Right kidney (tissue), 1 donor: ENCODE data around the gene VRK3.

Experiments used
- DNase-seq: peaks from one replicate; pipeline ENCODE4 v3.0.0-alpha.2; 2016

Gene VRK3

GRCh38 chr19:50036908-50037307, 11.7 kb upstream of the VRK3 start:
- DNase-seq = no peak

DNA sequence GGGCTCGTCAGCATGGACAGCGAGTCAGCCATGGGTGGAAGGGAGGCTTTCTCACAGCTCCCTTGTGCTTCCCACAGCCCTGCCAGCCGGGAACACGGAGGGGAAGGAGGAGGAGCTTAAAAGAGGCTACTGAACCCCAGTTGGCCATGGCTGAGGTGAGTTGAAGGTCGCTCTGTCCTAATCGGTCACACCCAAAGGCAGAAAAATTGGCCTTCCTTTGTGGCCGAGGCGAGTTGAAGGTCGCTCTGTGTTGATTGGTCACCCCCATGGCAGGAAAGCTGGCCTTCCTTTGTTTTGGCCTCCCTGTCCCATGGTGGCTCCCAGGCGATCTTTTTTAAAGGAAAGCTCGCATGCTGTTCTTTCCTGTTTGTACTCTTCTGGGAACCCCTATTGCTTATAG, 5.8 kb upstream of the VRK3 start:
- DNase-seq = no peak

DNA sequence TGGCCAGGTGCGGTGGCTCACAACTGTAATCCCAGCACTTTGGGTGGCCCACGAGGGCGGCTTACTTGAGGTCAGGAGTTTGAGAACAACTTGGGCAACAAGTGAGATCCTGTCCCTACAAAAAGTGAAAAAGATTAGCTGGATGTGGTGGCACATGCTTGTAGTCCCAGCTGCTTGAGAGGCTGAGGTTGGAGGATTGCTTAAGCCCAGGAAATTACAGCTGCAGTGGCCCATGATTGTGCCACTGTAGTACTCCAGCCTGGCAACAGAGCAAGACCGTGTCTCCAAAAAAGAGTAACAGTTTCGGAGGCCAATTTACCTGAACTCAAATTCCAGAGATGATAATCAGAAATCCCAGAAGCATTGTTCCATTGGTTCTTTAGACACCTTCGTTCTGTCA, 5.1 kb upstream of the VRK3 start:
- no peak for DNase-seq

DNA sequence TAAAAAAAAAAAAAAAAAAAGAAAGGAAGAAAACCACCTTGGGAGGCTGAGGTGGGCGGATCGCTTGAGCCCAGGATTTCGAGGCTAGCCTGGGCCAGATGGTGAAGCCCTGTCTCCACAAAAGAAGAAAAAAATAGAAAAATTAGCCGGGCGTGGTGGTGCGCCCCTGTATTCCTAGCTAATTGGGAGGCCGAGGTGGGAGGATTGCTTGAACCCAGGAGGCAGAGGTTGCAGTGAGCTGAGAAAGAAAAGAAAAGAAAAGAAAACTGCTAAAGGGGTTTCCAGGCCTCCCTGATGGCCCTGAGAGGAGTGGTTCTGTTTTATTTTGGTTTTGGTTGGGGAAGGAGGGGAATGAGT, 1.4 kb upstream of the VRK3 start:
- no peak for DNase-seq

DNA sequence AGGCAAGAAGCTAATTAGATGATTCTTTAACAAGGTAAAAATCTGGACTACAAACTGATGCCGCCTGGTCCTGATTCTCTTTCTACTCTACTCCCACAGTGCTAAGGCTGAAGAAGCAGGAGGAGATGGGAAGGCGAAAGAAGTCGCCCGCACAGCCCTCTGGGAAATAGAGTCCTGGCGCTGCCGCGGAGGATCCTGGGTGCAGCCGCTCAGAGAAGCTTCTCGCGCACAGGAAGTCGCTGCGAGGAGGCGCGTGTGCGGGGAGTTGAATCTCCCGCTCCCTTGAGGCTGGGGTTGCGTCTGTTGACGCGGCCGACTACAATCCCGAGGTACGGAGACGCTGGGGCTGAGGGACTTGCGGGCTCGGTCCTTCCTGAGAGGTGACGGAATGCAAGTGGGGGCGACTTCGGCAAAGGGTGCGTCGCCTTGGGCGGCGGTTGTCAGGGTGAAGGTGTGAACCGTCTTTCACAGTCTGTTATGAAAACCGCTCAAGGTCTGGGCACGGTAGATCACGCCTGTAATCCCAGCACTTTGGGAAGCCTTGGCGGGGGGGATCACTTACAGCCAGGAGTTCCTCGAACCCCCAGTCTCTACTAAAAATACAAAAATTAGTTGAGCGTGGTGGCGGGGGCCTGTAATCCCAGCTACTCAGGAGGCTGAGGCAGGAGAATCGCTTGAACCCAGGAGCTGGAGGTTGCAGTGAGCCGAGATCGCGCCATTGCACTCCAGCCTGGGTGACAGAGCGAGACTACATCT, 800 bp upstream of the VRK3 start, which contains the start of gene ZNF473:
ZNF473 (plus strand) TSS at position 212 of the 756 bp plus-strand sequence. CDS start 5,078 bp downstream, outside the sequence.
- peak; percentile 99 for DNase-seq

- no peak for DNase-seq
Observed at GRCh38 chr19:50024719-50025021, 502 bp downstream of the VRK3 start.

- no peak for DNase-seq
Observed at GRCh38 chr19:50022823-50023222, 2.3 kb downstream of the VRK3 start.

GRCh38 chr19:50020481-50020880, 4.7 kb downstream of the VRK3 start:
- no peak for DNase-seq

DNA sequence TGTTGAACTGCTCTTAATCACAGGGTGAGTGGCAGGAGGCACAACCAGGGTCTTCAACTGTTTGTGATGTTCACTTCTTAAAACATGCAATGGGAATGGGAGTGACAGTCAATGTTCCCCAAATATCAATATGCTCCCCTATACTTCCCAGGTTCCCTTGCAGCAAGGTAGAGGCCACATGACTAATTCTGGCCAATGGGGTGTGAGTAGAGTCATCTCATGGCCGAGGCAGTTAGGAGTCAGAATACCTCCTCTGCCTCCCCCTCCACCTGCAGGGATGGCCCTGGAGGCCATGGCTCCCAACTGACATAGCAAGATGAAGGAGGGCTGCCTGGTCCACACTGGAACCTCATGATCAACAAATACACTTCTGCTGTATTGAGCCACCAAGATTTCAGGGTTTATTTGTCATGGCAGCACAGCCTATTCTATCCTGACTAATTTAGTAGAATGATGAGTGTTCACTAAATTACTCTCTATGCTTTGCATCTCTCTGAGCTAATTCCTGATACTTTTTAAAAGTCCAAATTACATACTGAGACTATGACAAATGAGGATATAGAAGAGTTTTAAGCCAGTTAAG, 8.9 kb downstream of the VRK3 start:
- DNase-seq = no peak

DNA sequence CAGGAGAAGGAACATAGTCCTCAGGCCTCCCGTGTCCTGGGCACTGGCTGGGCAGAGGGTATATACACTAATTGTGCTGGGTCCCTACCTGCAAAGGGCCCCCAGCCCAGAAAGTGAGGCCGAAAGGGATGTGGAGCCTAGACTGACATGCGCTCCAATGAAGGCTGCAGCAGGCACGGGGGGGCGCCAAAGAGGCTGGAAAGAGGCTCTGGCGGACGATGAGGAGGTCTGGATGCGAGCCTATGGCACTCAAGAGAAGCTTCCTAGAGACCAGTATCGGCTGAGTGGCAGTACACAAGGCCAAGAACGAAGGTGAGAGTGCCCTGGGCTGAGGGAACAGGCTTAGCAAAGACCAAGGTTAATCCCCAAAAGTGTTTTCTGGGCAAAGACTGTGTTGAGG, 16.6 kb downstream of the VRK3 start:
- DNase-seq = no peak

DNA sequence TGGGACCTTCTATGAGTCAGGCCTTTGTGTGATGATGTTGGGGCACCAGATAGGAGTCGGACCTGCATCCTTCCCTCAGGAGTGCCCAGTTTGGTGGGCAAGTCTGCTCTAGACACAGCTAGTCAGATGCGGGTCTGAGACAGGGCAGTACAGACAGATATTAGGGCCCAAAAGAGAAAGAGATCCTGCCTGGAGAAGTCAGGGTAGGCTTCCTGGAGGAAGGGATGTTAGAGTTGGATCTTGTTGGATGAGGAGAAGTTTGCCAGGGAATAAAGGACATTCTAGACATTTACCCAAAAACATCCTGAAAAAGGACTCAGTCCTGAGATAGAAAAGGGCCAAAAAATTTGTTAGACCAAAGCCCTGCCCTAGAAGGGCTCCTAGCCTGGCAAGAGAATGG, 17.2 kb downstream of the VRK3 start:
- no peak for DNase-seq

GRCh38 chr19:50007170-50007569, 18.0 kb downstream of the VRK3 start:
- no peak for DNase-seq

DNA sequence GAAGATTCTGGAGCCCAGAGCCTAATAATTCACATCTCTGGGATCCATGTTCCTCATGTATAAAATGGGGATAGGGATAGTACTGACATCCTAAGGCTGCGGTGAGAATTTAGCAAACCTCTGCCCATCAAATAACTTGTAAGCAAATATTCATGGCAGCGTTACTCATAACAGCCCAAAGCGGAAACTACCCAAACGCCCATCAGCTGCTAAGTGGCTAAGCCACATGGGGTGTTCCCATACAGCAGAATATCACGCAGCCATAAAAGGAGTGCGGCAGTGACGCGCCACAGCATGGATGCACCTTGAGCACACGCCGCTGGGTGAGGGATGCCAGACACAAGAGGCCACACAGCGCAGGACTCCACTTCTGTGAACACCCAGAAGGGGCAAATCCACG, 19.7 kb downstream of the VRK3 start:
- no peak for DNase-seq

- DNase-seq = no peak
Observed at GRCh38 chr19:50003810-50004419, 21.3 kb downstream of the VRK3 start.

- DNase-seq = no peak
Observed at GRCh38 chr19:50003254-50003788, 21.9 kb downstream of the VRK3 start.

DNA sequence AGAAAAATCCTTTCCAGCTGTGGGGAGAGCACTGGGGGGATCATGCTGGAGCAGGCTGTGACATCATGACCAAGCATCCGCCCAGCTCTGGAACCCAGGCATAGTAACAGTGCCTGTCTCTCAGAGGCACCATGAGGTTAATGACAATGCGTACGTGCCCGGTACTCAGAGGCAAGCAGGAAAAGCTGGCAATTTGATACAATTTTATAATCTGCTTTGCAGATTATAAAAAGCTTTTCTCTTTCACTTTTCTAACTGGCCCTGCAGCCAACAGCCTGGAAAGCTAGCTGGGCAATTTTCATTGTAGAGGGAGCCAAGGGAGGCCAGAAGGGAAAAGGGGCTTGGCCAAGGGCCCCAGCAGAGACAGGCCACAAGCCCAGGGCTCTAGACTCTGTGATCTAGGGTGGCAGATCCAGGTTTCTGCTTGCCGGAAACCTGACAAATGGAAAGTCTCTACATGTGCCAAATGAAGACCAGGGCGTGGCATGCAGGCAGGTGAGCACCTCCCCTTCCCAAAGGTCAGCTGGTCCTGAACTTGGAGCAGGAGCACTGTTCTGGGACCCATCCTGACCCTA, 22.7 kb downstream of the VRK3 start:
- no peak for DNase-seq

DNA sequence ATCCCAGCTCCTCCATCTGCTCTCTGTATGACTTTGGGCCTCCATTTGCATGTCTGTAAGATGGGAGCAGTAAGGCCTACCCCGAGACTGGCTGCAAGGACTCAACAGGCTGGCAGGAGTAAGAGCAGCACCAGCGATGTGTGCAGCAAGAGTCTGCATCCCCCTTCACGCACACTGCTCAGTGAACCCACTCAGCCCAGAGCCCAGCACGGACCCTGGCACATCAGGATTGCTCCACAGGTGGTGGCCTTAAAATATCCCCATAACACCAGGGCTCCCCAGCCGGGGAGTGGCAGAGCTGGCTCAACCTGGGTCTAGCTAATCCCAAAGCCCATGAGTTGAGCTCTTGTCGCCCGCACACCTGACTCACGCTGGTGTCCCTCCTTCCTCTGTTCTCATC, 23.4 kb downstream of the VRK3 start:
- DNase-seq = no peak

- no peak for DNase-seq
Observed at GRCh38 chr19:50000841-50001557, 24.2 kb downstream of the VRK3 start.

GRCh38 chr19:50000038-50000840, 24.9 kb downstream of the VRK3 start:
- DNase-seq = no peak

GRCh38 chr19:49999371-50000010, 25.7 kb downstream of the VRK3 start:
- no peak for DNase-seq

DNA sequence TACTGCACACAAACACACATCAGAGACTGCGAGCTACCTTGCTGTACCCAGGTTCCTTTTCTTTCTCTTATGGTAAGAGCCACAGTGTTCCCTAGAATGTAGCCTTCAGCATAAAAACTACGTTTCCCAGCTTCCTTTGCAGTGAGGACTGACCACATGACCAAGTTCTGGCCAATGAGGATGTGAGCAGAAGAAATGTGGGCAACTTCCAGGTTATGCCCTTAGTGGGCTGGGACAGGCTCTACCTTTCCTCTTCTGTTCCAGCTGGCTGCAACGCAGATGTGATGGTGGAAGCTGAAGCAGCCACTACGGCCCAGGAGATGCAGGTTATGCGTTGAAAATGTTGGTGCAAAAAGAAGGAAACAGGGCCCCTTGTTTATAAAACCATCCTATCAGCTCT, 27.5 kb downstream of the VRK3 start:
- DNase-seq = no peak
